HEK293 (cell line): Measurements from ENCODE around the gene ABHD17A.

Experiments
- CTCF ChIA-PET: fragments of 350-600 bp; formaldehyde crosslinking; extraction: SDS; loops from one replicate; lab custom pipeline; 2021; ENCODE audit warnings: antibody characterized with exemption; lab: Yijun Ruan, JAX
- POLR2A ChIA-PET: fragments of 300-600 bp; formaldehyde crosslinking; extraction: SDS; loops from one replicate; lab custom pipeline; 2020; ENCODE audit warnings: antibody characterized with exemption, inconsistent platforms; lab: Yijun Ruan, JAX
- H3K27ac ChIP-seq: fragments of 200-500 bp; sonication (Bioruptor generic); 2 replicates; pipeline ENCODE4 v1.5.1; 2014; ENCODE audit warnings: low read depth, low read length, control low read depth, inconsistent platforms; ENCODE audit errors: extremely low read depth
- H3K36me3 ChIP-seq, 2 experiments: fragments of 200-500 bp in 1 of 2; sonication (Bioruptor generic) in 1 of 2; 1 replicate in 1 of 2; 2 replicates in 1 of 2; pipeline ENCODE4 v1.5.1; 2014 to 2017; ENCODE audit warnings: inconsistent platforms in 2 of 2, low read length in 2 of 2; ENCODE audit not compliant: control insufficient read depth in 2 of 2, insufficient read depth in 1 of 2
- H3K4me1 ChIP-seq: fragments of 200-500 bp; sonication (Bioruptor generic); 2 replicates; pipeline ENCODE4 v1.5.1; 2014; ENCODE audit warnings: mild to moderate bottlenecking, low read length, inconsistent platforms; ENCODE audit not compliant: control insufficient read depth, insufficient read depth
- H3K4me3 ChIP-seq: 2 replicates; pipeline ENCODE4 v1.5.1; 2011; ENCODE audit warnings: low read depth, mild to moderate bottlenecking, control low read depth, low read length, moderate library complexity
- H3K9me3 ChIP-seq: fragments of 200-500 bp; sonication (Bioruptor generic); 2 replicates; pipeline ENCODE4 v1.5.1; 2014; ENCODE audit warnings: low read depth, low read length, inconsistent platforms; ENCODE audit not compliant: control insufficient read depth, insufficient read depth
- BCL11A ChIP-seq: fragments of 450-650 bp; formaldehyde crosslinking; IDR thresholded peaks from 2 replicates; pipeline ENCODE4 v1.5.1; 2016; ENCODE audit warnings: low read depth, missing biosample characterization, missing genetic modification characterization
- GFI1B ChIP-seq: fragments of 450-650 bp; formaldehyde crosslinking; IDR thresholded peaks from 2 replicates; pipeline ENCODE4 v1.5.1; 2016; ENCODE audit warnings: missing biosample characterization, missing genetic modification characterization
- RBAK ChIP-seq: fragments of 450-650 bp; formaldehyde crosslinking; IDR thresholded peaks from 2 replicates; pipeline ENCODE4 v1.5.1; 2016; ENCODE audit warnings: missing biosample characterization, missing genetic modification characterization
- YY2 ChIP-seq: fragments of 450-650 bp; formaldehyde crosslinking; IDR thresholded peaks from 2 replicates; pipeline ENCODE4 v1.5.1; 2016; ENCODE audit warnings: missing biosample characterization, missing genetic modification characterization
- ZFP3 ChIP-seq: fragments of 450-650 bp; formaldehyde crosslinking; IDR thresholded peaks from 2 replicates; pipeline ENCODE4 v1.5.1; 2016; ENCODE audit warnings: low read depth, missing biosample characterization, missing genetic modification characterization
- ZIC2 ChIP-seq: fragments of 450-650 bp; formaldehyde crosslinking; IDR thresholded peaks from 2 replicates; pipeline ENCODE4 v1.5.1; 2016; ENCODE audit warnings: missing biosample characterization, missing genetic modification characterization
- ZNF174 ChIP-seq: fragments of 450-650 bp; formaldehyde crosslinking; IDR thresholded peaks from 2 replicates; pipeline ENCODE4 v1.5.0; 2017; ENCODE audit warnings: missing biosample characterization, mild to moderate bottlenecking, missing genetic modification characterization
- ZNF223 ChIP-seq: fragments of 450-650 bp; formaldehyde crosslinking; IDR thresholded peaks from 2 replicates; pipeline ENCODE4 v1.5.1; 2016; ENCODE audit warnings: missing biosample characterization, missing genetic modification characterization
- ZNF324 ChIP-seq: fragments of 450-650 bp; formaldehyde crosslinking; IDR thresholded peaks from 2 replicates; pipeline ENCODE4 v1.5.1; 2016; ENCODE audit warnings: missing biosample characterization, missing genetic modification characterization
- ZNF366 ChIP-seq: fragments of 450-650 bp; formaldehyde crosslinking; conservative IDR thresholded peaks from 2 replicates; pipeline ENCODE4 v1.5.1; 2016; ENCODE audit warnings: missing biosample characterization, missing genetic modification characterization
- ZNF621 ChIP-seq: fragments of 450-650 bp; formaldehyde crosslinking; IDR thresholded peaks from 2 replicates; pipeline ENCODE4 v1.5.1; 2017; ENCODE audit warnings: missing biosample characterization, missing genetic modification characterization
- ZNF623 ChIP-seq: fragments of 450-650 bp; formaldehyde crosslinking; IDR thresholded peaks from 2 replicates; pipeline ENCODE4 v1.5.1; 2016; ENCODE audit warnings: missing biosample characterization, missing genetic modification characterization
- ZNF624 ChIP-seq: fragments of 450-650 bp; formaldehyde crosslinking; IDR thresholded peaks from 2 replicates; pipeline ENCODE4 v1.5.1; 2017; ENCODE audit warnings: missing biosample characterization, missing genetic modification characterization
- ZNF777 ChIP-seq: fragments of 450-650 bp; formaldehyde crosslinking; IDR thresholded peaks from 2 replicates; pipeline ENCODE4 v1.5.1; 2017; ENCODE audit warnings: missing biosample characterization, missing genetic modification characterization, borderline replicate concordance
- ZXDB ChIP-seq: fragments of 450-650 bp; formaldehyde crosslinking; IDR thresholded peaks from 2 replicates; pipeline ENCODE4 v1.5.1; 2016; ENCODE audit warnings: missing biosample characterization, missing genetic modification characterization
- TF ChIP-seq, protein P1 (sequence below): fragments of 450-650 bp; formaldehyde crosslinking; IDR thresholded peaks from 2 replicates; pipeline ENCODE4 v1.5.1; 2016; ENCODE audit warnings: missing biosample characterization, missing genetic modification characterization
- TF ChIP-seq, protein P2 (sequence below): fragments of 450-650 bp; formaldehyde crosslinking; IDR thresholded peaks from 2 replicates; pipeline ENCODE4 v1.5.1; 2017; ENCODE audit warnings: missing biosample characterization, missing genetic modification characterization
- TF ChIP-seq, protein P3 (sequence below): fragments of 450-650 bp; formaldehyde crosslinking; conservative IDR thresholded peaks from 2 replicates; pipeline ENCODE4 v1.5.1; 2016; ENCODE audit warnings: low read depth, missing biosample characterization, missing genetic modification characterization
- TF ChIP-seq, protein P4 (sequence below): fragments of 450-650 bp; formaldehyde crosslinking; IDR thresholded peaks from 2 replicates; pipeline ENCODE4 v1.5.1; 2016; ENCODE audit warnings: missing biosample characterization, missing genetic modification characterization

The ABHD17A gene

DNA sequence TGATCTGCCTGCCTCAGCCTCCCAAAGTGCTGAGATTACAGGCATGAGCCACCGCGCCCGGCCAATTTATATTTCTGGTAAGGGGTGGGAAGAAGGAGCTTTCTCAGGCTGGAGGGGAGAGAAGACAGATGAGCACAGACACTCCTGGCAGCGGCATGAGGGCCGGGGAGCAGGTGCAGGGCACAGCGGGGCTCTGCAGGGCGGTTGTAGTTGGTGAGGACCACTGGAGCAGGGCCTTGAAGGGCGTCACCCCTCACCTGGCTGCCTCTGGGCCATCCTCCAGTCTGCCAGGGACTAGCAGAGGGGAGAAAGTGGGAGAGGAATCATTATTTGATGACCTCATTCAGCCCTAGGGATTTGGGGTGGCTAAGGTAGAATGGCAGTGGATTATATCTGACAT is 47.1 kb upstream of the ABHD17A start:
- CTCF ChIA-PET = no interaction called here
- TF ChIP-seq, protein P1, sequence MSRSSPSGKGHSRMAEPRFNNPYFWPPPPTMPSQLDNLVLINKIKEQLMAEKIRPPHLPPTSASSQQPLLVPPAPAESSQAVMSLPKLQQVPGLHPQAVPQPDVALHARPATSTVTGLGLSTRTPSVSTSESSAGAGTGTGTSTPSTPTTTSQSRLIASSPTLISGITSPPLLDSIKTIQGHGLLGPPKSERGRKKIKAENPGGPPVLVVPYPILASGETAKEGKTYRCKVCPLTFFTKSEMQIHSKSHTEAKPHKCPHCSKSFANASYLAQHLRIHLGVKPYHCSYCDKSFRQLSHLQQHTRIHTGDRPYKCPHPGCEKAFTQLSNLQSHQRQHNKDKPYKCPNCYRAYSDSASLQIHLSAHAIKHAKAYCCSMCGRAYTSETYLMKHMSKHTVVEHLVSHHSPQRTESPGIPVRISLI (tag by site-specific recombination) = no peak
- TF ChIP-seq, protein P2, sequence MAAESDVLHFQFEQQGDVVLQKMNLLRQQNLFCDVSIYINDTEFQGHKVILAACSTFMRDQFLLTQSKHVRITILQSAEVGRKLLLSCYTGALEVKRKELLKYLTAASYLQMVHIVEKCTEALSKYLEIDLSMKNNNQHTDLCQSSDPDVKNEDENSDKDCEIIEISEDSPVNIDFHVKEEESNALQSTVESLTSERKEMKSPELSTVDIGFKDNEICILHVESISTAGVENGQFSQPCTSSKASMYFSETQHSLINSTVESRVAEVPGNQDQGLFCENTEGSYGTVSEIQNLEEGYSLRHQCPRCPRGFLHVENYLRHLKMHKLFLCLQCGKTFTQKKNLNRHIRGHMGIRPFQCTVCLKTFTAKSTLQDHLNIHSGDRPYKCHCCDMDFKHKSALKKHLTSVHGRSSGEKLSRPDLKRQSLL (tag by site-specific recombination) = no peak
- TF ChIP-seq ZNF621 (tag by site-specific recombination) = no peak
- TF ChIP-seq ZNF174 (tag by site-specific recombination) = no peak
- no peak for TF ChIP-seq ZNF624
- no peak for TF ChIP-seq ZFP3 (tag by site-specific recombination)
- TF ChIP-seq, protein P3, sequence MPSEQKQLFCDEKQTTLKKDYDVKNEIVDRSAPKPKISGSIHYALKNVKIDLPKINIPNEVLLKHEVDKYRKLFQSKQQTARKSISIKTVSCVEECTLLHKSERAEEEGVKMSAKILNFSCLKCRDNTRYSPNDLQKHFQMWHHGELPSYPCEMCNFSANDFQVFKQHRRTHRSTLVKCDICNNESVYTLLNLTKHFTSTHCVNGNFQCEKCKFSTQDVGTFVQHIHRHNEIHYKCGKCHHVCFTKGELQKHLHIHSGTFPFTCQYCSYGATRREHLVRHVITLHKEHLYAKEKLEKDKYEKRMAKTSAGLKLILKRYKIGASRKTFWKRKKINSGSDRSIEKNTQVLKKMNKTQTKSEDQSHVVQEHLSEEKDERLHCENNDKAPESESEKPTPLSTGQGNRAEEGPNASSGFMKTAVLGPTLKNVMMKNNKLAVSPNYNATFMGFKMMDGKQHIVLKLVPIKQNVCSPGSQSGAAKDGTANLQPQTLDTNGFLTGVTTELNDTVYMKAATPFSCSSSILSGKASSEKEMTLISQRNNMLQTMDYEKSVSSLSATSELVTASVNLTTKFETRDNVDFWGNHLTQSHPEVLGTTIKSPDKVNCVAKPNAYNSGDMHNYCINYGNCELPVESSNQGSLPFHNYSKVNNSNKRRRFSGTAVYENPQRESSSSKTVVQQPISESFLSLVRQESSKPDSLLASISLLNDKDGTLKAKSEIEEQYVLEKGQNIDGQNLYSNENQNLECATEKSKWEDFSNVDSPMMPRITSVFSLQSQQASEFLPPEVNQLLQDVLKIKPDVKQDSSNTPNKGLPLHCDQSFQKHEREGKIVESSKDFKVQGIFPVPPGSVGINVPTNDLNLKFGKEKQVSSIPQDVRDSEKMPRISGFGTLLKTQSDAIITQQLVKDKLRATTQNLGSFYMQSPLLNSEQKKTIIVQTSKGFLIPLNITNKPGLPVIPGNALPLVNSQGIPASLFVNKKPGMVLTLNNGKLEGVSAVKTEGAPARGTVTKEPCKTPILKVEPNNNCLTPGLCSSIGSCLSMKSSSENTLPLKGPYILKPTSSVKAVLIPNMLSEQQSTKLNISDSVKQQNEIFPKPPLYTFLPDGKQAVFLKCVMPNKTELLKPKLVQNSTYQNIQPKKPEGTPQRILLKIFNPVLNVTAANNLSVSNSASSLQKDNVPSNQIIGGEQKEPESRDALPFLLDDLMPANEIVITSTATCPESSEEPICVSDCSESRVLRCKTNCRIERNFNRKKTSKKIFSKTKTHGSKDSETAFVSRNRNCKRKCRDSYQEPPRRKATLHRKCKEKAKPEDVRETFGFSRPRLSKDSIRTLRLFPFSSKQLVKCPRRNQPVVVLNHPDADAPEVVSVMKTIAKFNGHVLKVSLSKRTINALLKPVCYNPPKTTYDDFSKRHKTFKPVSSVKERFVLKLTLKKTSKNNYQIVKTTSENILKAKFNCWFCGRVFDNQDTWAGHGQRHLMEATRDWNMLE (tag by site-specific recombination) = no peak
- no peak for TF ChIP-seq ZNF777 (tag by site-specific recombination)
- TF ChIP-seq ZNF324 (tag by site-specific recombination) = no peak
- TF ChIP-seq YY2 (tag by site-specific recombination) = no peak
- TF ChIP-seq ZNF223 (tag by site-specific recombination) = no peak
- no peak for TF ChIP-seq RBAK (tag by site-specific recombination)
- TF ChIP-seq ZNF623 (tag by site-specific recombination) = no peak
- TF ChIP-seq ZNF366 (tag by site-specific recombination) = no peak
- TF ChIP-seq, protein P4, sequence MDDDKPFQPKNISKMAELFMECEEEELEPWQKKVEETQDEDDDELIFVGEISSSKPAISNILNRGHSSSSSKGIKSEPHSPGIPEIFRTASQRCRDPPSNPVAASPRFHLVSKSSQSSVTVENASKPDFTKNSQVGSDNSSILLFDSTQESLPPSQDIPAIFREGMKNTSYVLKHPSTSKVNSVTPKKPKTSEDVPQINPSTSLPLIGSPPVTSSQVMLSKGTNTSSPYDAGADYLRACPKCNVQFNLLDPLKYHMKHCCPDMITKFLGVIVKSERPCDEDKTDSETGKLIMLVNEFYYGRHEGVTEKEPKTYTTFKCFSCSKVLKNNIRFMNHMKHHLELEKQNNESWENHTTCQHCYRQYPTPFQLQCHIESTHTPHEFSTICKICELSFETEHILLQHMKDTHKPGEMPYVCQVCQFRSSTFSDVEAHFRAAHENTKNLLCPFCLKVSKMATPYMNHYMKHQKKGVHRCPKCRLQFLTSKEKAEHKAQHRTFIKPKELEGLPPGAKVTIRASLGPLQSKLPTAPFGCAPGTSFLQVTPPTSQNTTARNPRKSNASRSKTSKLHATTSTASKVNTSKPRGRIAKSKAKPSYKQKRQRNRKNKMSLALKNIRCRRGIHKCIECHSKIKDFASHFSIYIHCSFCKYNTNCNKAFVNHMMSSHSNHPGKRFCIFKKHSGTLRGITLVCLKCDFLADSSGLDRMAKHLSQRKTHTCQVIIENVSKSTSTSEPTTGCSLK = no peak
- TF ChIP-seq BCL11A (tag by site-specific recombination) = no peak
- TF ChIP-seq GFI1B = no peak
- TF ChIP-seq ZXDB = no peak
- TF ChIP-seq ZIC2 (tag by site-specific recombination) = no peak
- POLR2A ChIA-PET = interaction anchor here (0.6 kb wide), 1 partner anchor 88 kb away, joined by 5 read pairs; no protein-coding TSS in a partner anchor

More for the DNA sequence above, 47.1 kb upstream of the ABHD17A start:
- H3K27ac ChIP-seq = no peak overlapping the region
- H3K4me3 ChIP-seq = no peak overlapping the region
- H3K4me1 ChIP-seq = no peaks in the 10 kb centered on the region
- no peaks in the 10 kb centered on the region for H3K36me3 ChIP-seq
- no peaks in the 10 kb centered on the region for H3K9me3 ChIP-seq
